Bone marrow (tissue), 2 donors: ENCODE results near the gene GUCY2C.
A peak's percentile ranks its signal among the peaks of the same experiment; 100 is the strongest.
"Not testable (repeated sequence)": the region's sequence is repeated elsewhere in the genome, so short reads cannot be mapped to it uniquely, and the experiment has no call there.

Source experiments
- DNase-seq, 2 donors: peaks; one replicate each; lab custom pipeline; 2025; lab: John Stamatoyannopoulos, UW

GUCY2C gene

DNA sequence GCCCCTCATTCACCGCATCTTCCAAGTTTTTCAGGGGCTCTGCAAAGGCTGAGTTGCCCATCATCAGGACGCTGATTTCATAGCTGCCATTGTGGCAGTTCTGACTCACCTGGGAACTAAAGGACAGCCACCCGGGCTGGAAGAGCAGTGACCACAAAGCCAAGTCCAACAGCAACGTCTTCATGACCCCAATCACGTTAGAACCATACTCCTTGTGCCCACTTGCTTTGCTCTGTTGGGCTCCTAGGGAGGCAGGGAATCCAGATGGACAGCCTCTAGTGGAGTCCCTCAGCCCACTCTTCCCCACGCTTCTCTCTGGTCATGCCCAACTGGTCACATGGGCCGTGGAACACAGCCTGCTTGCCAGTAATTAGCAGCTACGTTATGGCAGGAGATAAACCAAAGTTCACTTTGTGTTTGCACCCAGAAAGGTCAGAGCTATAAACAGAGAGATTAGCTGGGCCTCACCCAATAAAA lies at the start of gene GUCY2C:
GUCY2C (minus strand) TSS at position 335 of the 477 bp plus-strand sequence; CDS start at position 184, 151 bp downstream.
- no peak for DNase-seq

DNA sequence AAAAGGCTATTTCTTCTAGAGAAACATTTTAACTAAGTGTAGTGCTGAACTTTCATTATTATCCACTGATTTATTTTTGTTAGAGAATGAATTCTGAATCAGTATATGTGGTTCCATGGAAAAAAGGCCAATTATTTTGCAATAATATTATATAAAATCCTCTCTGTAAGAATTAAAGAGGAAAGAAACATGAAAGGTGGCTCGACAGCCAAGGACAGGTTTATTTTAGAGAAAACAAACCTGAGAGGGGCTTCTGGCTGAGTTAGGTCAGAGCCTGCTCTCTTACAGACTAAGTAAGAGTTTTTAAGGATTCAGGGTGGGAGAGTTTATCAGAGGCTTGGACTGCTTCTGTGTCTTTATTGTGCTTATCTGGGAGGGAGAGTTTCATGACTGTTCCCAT lies 46.7 kb upstream of the GUCY2C start:
- DNase-seq: no peak

DNA sequence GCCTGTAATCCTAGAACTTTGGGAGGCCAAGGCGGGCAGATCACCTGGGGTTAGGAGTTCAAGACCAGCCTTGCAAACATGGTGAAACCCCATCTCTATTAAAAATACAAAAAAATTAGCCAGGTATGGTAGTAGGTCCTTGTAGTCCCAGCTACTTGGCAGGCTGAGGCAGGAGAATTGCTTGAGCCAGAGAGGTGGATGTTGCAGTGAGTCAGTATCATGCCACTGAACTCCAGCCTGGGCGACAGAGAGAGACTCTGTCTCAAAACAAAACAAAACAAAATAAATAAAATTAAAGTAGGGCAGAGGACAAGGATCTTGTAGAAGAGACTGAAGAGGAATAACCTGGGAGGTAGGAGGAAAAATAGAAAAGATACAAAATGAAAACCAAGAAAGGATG lies 45.5 kb upstream of the GUCY2C start:
- DNase-seq: no peak

DNA sequence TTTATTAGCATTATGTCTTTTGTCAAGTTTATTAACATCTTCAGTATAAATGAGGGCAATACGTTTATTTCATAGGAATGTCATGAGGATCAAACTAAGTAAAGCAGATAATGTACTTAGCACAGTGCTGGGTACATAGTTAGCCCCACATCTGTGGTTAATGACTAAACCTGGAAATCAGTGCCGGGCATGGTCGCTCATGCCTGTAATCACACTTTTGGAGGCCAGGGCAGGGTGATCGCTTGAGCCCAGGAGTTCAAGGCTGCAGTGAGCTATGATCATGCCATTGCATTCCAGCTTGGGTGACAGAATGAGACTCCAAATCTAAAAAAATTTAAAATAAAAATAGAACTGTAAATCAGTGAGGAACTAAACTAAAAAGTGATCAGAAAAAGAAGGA lies 44.8 kb upstream of the GUCY2C start:
- DNase-seq: no peak

DNA sequence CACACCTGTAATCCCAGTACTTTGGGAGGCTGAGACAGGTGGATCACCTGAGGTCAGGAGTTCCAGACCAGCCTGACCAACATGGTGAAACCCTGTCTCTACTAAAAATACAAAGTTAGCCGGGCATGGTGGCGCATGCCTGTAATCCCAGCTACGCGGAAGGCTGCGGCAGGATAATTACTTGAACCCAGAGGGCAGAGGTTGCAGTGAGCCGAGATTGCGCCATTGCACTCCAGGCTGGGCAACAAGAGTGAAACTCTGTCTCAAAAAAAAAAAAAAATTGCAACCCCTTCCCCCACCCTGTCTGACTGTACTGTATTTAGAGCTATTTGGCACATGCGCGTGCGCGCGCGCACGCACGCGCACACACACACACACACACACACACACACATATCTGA lies 40.0 kb upstream of the GUCY2C start:
- DNase-seq: not testable (repeated sequence)

DNA sequence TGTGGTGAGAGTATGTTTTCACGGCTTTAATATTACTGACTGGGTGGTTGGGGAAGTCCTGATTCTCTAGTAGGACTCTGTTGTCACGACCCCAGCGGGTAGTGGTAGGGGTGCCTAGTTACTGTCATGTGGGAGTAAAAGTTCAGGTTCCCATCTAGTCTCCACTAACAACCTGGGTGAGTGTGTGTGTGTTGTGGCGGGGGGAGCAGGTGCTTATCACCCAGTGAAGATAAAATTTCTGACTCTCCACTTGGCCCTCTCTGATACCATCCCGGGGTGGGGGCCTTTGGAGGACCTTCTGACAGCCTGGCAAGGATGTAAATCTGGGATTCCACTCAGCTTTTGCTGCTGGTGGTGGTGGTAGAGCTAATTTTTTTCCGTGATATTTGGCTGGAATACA lies 35.4 kb upstream of the GUCY2C start:
- no peak for DNase-seq

DNA sequence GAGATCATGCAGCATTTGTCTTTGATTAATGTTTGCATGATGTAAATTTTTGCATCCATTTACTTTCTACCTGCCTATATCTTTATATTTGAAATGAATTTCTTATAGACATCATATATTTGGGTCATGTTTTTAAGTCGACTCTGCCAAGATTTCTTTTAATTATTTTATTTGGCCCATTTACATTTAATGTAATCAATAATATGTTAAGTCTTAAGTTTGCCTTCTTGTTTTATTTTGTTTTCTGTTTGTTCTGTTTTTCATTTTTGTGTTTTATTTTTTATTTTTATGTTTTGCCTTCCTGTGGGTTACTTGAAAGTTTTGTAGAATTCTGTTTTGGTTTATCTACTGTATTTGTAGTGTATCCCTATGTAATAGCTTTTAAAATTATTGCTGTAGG lies 33.2 kb upstream of the GUCY2C start:
- no peak for DNase-seq

DNA sequence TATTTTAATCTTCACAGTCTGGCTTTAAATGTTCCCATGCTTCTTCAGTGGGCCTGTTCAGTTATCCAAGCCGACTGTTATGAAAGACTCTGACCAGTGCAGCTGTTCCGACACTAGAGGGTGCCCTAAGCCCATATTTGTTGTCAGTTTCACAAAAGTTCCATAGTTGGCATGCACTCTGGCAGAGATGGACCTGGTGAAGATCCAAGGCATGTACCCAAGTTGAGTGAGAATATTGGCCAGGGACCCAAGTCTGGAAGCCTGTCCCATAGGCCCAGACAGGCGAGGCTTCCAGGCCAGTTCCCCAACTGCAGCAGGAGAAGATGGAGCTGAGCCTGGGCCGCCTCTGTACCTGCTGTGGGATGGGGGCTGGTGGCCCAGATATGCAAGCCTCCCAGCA lies 27.4 kb upstream of the GUCY2C start:
- peak in 1 of 2 donors; percentile 56 for DNase-seq

DNA sequence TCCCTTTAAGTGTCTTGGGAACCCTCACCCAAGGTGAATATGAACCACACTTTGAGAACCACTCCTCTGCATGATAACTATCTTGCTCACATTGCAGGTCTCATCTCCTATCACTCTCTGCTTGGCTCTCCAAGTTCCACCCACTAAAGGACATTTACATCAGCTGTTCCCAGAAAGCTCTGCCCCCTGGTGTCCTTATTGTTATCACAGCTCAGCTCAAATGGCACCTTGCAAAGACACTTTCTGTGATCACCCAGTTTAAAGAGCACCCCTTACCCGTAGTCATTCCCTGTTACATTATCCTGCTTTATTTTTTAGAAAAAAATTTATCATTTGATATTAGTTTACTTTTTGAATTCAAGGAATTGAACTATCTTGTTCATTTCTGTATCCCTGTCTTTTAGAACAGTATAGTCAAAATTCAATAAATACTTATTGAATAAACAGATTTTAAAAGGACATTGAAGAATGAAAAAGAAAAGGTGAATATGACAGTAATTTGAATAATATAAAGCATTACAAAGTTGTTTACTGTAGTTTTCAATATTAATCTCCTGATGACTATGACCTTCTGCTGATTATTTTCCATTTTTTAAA lies 20.5 kb upstream of the GUCY2C start:
- peak in 1 of 2 donors; percentile 56 for DNase-seq

DNA sequence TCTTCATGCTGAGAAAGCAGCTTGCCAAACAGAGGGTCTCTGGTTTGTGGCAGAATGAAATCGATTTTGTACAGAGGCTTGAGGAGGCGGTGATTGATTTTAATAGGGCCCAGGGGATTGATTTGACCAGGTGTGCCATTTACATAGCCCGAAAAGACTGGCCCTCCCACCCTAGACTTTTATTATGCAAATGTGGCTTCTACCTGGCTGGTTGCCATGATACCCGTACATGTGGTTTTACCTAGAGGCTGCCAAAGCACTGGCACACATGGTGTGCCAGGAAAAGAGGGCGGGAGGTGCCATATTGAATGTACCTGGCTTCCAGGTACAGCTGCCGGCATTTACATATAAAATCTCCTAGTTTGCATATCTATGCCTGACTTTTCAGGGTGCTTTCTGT lies 18.0 kb upstream of the GUCY2C start:
- DNase-seq: no peak

DNA sequence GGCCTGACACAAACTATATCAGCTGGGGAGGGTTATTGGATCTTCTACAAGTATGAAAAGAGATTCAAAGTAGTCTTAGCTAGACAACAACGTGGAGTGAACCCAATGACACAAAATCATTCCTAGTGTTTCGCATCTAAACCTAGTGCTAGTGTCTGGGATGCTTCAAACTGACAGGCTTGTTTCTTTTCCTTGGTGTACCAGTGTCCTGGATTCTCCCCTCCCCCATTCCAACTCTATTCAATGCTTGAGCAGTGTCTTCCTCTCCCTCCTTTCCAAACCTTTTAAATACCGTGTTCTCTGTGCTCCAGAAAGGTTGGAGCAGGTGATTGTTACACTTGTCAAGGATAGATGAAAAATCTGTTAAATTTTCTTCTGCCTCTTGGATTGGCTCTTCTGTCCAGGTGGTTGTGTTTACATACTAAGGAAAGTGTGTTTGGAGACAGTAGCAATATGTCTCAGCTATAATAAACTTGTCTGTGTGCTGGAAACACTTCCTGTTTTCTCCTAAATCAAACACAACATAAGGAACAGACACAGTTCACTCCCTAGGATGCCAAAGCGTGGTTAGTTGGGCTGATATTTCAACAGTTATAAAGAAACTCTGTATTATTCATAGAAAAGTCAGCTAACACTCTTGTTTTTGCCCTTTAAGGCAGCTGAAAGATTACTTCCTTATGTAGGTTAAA lies 14.4 kb upstream of the GUCY2C start:
- no peak for DNase-seq

DNA sequence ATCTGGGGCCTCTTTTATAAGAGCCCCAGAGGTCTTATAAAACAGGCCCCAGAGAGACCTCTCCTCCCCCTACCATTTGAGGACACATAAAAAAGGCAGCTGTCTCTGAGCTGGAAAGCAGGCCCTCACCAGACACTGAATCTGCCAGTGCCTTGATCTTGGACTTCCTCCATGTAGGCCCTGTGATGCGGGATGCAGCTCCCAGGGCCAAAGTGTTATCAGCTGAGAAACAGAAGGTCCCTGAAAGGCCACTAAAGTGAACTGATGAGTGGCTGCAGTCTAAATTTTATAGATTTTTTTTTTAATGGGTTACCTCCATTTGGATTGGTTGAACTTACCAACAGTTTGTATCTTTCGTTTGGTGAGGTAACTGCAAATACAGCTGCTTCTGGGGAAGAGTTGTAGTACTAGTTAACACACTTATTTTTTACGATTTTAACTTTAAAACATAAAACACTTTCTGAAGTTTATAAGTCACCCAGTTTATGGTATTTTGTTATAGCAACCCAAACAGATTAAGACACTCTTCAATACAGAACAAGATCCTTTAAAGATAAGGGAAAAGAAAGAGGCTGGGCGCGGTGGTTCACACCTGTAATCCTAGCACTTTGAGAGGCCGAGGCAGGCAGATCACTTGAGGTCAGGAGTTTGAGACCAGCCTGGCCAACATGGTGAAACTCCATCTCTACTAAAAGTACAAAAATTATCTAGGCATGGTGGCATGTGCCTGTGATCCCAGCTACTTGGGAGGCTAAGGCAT lies 5.6 kb upstream of the GUCY2C start:
- DNase-seq: no peak

DNA sequence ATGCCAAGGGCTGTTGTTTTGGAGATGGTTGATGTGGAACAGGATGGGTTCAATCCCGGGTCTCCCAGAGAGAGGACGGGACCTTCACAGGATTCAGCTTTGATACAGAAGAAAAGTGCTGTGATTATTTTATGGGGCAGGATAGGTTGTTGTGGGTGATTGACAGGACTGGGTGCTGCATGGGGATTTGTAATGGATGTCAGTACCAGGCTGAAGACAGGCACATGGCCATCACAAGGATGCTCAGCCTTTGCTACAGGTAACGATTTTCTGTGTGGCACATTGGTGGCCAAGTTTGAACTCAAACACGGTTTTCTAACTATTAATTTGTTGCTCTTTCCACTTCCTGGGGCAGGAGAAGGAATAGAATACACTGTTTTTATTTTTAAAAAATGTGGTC lies 4.5 kb upstream of the GUCY2C start:
- no peak for DNase-seq

DNA sequence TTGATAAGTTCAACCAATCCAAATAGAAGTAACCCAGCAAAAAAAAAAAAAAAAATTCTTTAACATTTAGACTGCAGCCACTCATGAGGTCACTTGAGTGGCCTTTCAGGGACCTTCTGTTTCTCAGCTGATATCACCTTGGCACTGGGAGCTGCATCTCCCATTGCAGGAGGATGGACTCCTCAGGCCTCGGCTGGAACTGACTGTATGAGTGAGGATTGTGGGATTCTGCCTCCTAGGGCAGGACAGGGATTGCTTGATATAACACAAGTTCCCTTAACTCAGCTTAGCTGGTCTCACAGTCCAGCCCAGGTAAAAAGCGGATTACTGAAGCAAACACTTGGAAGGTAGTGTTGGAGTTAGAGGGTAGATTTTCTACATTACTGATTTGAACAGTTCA lies 3.5 kb upstream of the GUCY2C start:
- no peak for DNase-seq

DNA sequence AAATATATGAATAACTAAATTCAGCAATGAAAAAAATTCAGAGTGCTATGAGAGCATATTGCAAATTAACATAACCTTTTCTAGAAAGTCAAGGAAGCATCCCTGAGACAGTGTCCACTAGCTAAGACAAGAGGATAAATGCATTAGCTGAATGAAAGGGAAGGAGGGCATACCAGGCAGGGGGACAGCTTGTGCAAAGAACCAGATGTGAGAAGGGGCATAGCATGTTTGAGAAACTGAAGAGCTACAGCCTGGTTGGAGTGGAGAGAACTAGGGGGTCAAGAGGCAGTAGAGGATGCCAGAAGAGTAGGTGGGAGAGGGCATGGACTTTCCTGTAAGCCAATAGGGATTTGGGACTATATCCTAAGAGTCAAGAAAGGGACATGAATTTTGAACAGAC lies 2.2 kb upstream of the GUCY2C start:
- DNase-seq: no peak

DNA sequence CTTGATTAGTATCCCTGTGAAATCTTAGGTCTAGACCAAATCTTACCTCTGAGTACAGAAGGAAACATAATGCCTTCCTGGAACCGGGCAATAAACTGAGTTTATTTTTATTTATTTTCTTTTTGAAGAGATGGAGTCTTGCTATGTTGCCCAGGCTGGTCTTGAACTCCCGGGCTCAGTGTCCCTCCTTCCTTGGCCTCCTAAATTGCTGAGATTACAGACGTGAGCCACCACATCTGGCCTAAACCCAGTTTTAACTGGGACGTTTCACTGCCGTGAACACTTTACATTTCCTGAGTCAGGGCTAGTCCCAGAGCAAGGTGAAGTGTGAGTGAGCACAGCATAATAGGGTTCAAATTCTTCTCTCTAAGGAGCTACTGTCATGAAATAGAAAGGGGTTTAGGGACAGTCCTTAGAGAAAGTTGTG lies 671 bp downstream of the GUCY2C start:
- no peak for DNase-seq

DNA sequence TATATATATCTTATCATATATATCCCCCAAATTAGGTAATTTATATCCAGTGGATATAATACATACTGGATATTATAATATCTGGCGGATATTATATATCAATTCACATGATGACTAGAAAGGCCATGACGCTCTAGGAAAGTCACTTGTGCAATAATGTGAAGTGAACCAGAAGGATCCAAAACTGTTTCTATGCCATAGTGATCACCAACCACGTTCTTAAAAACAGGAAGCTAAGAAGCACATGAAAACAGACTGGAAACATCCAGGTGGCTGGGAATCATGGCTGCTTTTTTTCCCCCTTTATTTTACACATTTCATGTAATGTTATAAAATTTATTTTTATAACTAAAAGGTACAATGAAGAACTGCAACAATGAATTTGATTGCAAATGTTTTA lies 1.4 kb downstream of the GUCY2C start:
- no peak for DNase-seq

DNA sequence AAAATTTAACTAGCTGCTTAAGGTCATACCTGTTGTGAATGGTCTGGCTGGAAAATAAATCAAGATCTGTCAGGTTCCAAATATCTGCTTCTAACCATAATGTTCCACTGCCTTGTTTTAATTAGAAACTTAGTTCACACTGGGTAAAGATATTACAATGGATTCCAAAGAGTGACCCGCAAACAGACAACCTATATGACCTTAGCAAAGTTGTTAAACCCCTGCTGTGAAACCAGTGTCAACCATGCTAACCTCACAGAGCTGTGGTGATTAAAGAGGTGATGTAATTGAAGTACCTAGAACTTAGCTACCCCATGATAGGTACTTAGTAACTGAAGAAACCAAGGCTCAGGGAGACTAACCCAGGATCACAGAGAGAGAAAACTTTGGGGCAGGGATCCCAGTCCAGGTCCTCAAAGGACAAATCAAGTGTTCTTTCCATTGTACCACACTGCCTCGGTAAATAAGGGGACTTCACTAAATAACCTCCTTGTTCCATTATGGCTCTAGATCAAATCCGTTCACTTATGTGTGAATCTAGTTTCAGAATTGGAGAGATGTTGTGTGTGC lies 2.2 kb downstream of the GUCY2C start:
- DNase-seq: no peak

DNA sequence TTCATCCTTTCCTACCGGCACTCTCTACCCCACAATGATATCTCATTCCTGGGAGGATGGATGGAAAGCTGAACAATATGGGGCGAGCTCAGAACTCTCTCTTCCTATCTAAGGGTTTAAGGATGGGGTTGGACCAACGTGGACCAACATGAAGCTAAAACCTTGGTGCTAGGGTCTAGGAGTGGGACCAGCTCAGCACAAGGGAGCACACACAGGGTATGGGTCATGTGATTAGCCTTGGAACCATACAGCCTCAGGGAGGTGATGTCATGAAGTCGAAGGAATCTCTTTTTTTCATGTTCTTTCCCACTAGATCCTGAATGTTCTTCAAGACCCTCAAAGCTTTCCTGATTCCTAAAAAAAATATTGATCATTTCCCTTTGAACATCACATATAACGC lies 3.3 kb downstream of the GUCY2C start:
- no peak for DNase-seq

DNA sequence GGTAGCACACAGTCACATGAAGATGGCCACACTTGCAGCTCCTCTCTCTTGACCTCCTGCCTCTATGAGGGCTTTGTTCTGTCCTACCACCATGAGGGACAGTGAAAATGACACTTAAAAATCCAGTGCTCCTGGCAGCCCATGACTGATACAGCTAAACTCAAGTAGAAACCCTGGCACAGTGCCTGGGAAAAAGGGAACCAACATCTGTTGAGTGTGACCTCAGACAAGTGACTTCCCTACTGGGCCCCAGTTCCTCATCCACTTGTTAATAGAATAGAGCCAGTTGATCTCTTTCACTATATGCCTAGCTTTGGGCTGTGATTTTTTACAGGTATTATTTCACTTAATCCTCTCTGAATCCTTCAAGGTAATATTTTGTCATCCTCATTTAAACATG lies 4.8 kb downstream of the GUCY2C start:
- peak; percentile 49 to 85 for DNase-seq

DNA sequence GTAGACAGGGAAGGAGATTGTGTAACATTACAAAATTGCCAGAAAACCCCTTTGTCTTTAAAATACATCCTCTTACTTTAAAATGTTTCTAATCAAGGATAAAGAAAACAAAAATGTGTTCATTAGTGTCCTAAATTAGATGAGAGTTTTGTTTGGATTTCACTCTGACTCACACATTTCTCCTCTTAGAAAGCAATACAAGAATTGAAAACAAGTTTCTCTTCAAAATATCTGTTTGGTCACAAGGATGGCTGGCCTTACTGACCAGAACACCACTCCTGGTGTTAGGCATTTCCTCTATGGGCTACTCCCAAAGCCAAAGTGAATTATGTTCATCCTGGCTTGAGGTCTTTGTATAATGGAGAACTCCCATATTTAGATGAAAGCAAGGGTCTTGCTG lies 6.4 kb downstream of the GUCY2C start:
- no peak for DNase-seq

DNA sequence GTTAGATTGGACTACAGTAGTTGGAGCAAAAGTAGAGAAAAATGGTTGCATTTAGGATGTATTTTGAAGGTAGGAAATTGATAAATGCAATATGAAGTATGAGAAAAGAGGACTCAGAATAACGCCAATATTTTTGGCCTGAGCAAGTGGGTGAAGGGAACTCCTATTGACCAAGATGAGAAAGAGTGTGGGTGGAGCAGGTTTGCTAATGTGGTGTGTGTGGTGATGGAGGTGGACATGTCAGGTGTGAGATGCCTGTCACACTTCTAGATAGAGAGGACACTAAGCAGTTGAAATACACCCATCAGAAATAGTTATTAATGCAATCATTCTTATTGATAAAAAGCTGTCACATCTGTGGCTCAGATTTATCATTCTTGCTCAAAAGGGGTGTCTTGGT lies 7.3 kb downstream of the GUCY2C start:
- DNase-seq: no peak

DNA sequence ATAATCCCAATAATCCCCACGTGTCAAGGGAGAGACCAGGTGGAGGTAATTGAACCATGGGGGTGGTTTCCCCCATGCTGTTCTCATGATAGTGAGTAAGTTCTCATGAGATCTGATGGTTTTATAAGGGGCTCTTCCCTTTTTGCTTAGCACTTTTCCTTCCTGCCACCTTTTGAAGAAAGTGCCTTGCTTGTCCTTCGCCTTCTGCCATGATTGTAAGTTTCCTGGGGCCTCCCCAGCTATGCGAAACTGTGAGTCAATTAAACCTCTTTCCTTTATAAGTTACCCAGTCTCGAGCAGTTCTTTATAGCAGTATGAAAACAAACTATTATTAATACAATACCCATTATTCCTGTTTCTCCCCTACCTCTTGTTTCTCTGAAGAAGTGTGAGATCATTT lies 14.2 kb downstream of the GUCY2C start:
- DNase-seq: not testable (repeated sequence)
